Measurements from ENCODE around the gene PHF20. TPM values are rescaled to one million over a fixed set of nuclear protein-coding genes. Genes with fewer than 3 reads are reported as not detected.

PHF20 gene
- total and polyA plus RNA-seq, 2 of the 8 experiments (the other 6 are each of a cell fraction or from before 2014, with no cell fraction given), result 25.6 to 70.1 TPM

- Histone ChIP-seq H3K4me3 (ENCODE audit: extremely low read depth in 1 of 4, insufficient read depth in 2 of 4, low read depth in 3 of 4, low read length in 4 of 4) (no peak overlapping the region), H3K9me3 (ENCODE audit: insufficient read depth in 2 of 2, low read depth in 1 of 2, low read length in 1 of 2) (no peaks in the 10 kb centered on the region), H2BK12ac (ENCODE audit: low read depth, low read length) (no peak overlapping the region), H2BK5ac (ENCODE audit: low read depth, low read length) (no peak overlapping the region), H2BK20ac (ENCODE audit: low read length) (no peak overlapping the region), H2BK120ac (replicated peaks; ENCODE audit: low read depth, low read length) (no peak overlapping the region), H3K9ac (replicated peaks in 1 of 4; ENCODE audit: extremely low read depth in 1 of 4, low read depth in 3 of 4, low read length in 3 of 4) (no peak overlapping the region), H3K23ac (ENCODE audit: insufficient read length) (no peak overlapping the region), H3K4ac (replicated peaks; ENCODE audit: insufficient read length, low read depth, low read length) (no peak overlapping the region), H4K8ac (ENCODE audit: extremely low read depth, insufficient read depth, low read length) (no peak overlapping the region), H4K20me1 (replicated peaks in 1 of 2; ENCODE audit: control insufficient read depth in 1 of 2, insufficient read depth in 2 of 2, low read length in 2 of 2) (no peaks in the 10 kb centered on the region), H4K5ac (ENCODE audit: insufficient read length, low read depth, low read length) (no peak overlapping the region), H3K14ac (ENCODE audit: insufficient read length) (no peak overlapping the region), H3K4me1 (replicated peaks in 1 of 4; ENCODE audit: control insufficient read depth in 3 of 4, insufficient read depth in 4 of 4, low read length in 3 of 4) (no peaks in the 10 kb centered on the region), H3K4me2 (ENCODE audit: insufficient read depth in 1 of 2, low read depth in 2 of 2, low read length in 2 of 2) (no peak overlapping the region), H4K91ac (replicated peaks; ENCODE audit: insufficient read length, low read length) (no peak overlapping the region), H2AK5ac (ENCODE audit: low read depth, low read length) (no peak overlapping the region), H3K27ac (ENCODE audit: low read depth, low read length) (no peak overlapping the region), H3K79me1 (ENCODE audit: low read depth, low read length) (no peaks in the 10 kb centered on the region), H2BK15ac (ENCODE audit: low read length) (no peak overlapping the region), H3K23me2 (ENCODE audit: low read depth, low read length) (no peaks in the 10 kb centered on the region), H3K56ac (replicated peaks; ENCODE audit: insufficient read length, low read depth, low read length) (no peak overlapping the region), H2AFZ (ENCODE audit: low read length) (no peak overlapping the region), H3K79me2 (ENCODE audit: control insufficient read depth in 1 of 2, insufficient read depth in 2 of 2, low read length in 2 of 2) (peaks cover 0 to 22% of the 10 kb centered on the region in 2 experiments; a peak in 2 of 4 replicates), H3K36me3 (ENCODE audit: control insufficient read depth in 2 of 4, insufficient read depth in 4 of 4, low read length in 3 of 4) (no peaks in the 10 kb centered on the region), H3K27me3 (replicated peaks in 1 of 4; ENCODE audit: control insufficient read depth in 3 of 4, extremely low read depth in 1 of 4, insufficient read depth in 3 of 4, low read length in 3 of 4) (no peaks in the 10 kb centered on the region), H3K18ac (ENCODE audit: extremely low read depth, low read length) (no peak overlapping the region)
- TF ChIP-seq SP4 (IDR thresholded peaks at IDR 0.05; ENCODE audit: low read length), result no peak
- TF ChIP-seq SRF (IDR thresholded peaks at IDR 0.05; ENCODE audit: low read depth, low read length), result no peak
- no peak for TF ChIP-seq CHD1 (IDR thresholded peaks at IDR 0.05; ENCODE audit: low read depth, low read length)
- no peak for TF ChIP-seq NRF1 (IDR thresholded peaks at IDR 0.05; ENCODE audit: low read depth, low read length)
- no peak for TF ChIP-seq RXRA (IDR thresholded peaks at IDR 0.05; ENCODE audit: insufficient read depth, low read depth, low read length)
- no peak for TF ChIP-seq PHF8 (conservative IDR thresholded peaks at IDR 0.05; ENCODE audit: low read depth, low read length)
- TF ChIP-seq YY1 (IDR thresholded peaks at IDR 0.05; ENCODE audit: low read depth, low read length), result no peak
- no peak for TF ChIP-seq JUND (IDR thresholded peaks at IDR 0.05; ENCODE audit: low read length)
- TF ChIP-seq POLR2A (IDR thresholded peaks at IDR 0.05; ENCODE audit: control extremely low read depth in 1 of 2, low read depth in 2 of 2, low read length in 2 of 2), result no peak
- no peak for TF ChIP-seq CTBP2 (IDR thresholded peaks at IDR 0.05; ENCODE audit: borderline replicate concordance, insufficient read depth, insufficient read length, low read length)
- TF ChIP-seq EGR1 (IDR thresholded peaks at IDR 0.05; ENCODE audit: borderline replicate concordance, low read depth, low read length), result no peak
- no peak for TF ChIP-seq RBBP5 (IDR thresholded peaks at IDR 0.05; ENCODE audit: borderline replicate concordance, low read depth, low read length)
- TF ChIP-seq MAX (IDR thresholded peaks at IDR 0.05), result no peak
- no peak for TF ChIP-seq SIN3A (conservative IDR thresholded peaks at IDR 0.05 in 1 of 2, IDR thresholded peaks at IDR 0.05 in 1 of 2; ENCODE audit: low read depth in 1 of 2, low read length in 2 of 2)
- TF ChIP-seq TEAD4 (IDR thresholded peaks at IDR 0.05; ENCODE audit: low read depth, low read length), result no peak
- no peak for TF ChIP-seq BCL11A (IDR thresholded peaks at IDR 0.05; ENCODE audit: low read depth in 2 of 2, low read length in 2 of 2)
- POLR2A ChIA-PET (ENCODE audit: partially characterized antibody), result interaction anchor here (0.7 to 1.2 kb wide), 3 partner anchors 22 to 95 kb away, joined by 3 read pairs; partner anchors contain the start of gene RBM39
- 74% methylated on average over 2 of the region's 2 CpGs; no CpG with 5 or more reads in 1 of the 2 experiments for WGBS, 2 experiments (ENCODE audit: extremely low coverage in 1 of 2, insufficient coverage in 1 of 2, insufficient read length in 1 of 2, insufficient replicate concordance in 2 of 2, low coverage in 1 of 2, low lambda C conversion rate in 2 of 2, missing lambda C conversion rate in 1 of 2)
- FAIRE-seq (no peak), DNase-seq (ENCODE audit: low read depth in 1 of 2, low spot score in 2 of 2) (no peak)
- CTCF ChIA-PET (ENCODE audit: partially characterized antibody), result no interaction called here
Measured at GRCh38 chr20:35831971-35832370, 60.2 kb downstream of the PHF20 start.
